Stimulated activated CD4-positive, alpha-beta T cell treated with anti-CD3 and anti-CD28 coated beads, Interleukin-2, amount 100 ng/mL, for 4 hours (primary cell): ENCODE data around the gene KCNMB2.
"Not testable (repeated sequence)": the region's sequence is repeated elsewhere in the genome, so short reads cannot be mapped to it uniquely, and the experiment has no call there.

Experiments
- DNase-seq: peaks from one replicate; pipeline ENCODE4 v3.0.0-alpha.2; 2020; ENCODE audit warnings: low read depth

KCNMB2 gene

DNA sequence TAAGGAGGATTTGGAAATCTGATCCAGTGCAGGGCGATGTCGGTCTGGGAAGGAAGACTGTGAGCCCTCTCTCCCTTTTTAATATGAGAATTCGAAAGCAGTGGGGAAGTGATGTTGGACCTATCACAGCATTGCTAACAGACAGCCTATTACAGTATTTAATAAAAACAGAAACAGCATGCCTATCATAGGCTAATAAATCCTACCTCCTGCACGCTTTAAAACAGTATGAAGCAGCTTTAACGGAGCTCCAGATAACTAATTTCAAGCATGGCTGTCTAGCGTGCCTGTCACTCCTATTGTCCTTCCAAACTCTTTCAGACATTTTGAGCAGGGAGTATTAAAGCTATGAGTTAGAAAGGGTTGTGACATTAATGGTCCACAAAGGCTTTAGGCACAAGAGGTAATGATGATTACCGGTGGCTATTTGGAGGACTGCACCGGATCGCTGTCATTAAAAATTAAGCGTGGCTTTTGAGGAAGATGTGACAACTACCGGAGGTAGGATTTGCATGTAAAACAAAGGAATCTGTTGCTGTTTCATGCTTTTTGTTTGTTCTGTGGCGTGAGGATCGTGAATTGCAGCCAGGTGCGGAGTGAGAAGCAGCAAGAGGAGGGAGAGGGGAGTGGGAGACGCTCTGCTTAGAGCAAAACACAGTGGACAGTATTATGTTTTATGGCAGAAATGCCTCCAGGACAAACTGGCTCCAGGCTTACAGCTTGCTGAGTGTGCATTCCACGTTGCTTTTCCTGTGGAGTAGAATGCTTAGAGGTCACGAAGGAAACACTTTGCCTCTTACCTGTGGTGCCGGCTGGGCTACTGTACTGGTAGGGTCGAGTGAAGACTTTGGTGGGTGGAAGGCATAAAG is at the start of gene KCNMB2:
Gene KCNMB2, plus strand, starts transcription at position 226 of the 869 bp plus-strand sequence.
- DNase-seq, result no peak

DNA sequence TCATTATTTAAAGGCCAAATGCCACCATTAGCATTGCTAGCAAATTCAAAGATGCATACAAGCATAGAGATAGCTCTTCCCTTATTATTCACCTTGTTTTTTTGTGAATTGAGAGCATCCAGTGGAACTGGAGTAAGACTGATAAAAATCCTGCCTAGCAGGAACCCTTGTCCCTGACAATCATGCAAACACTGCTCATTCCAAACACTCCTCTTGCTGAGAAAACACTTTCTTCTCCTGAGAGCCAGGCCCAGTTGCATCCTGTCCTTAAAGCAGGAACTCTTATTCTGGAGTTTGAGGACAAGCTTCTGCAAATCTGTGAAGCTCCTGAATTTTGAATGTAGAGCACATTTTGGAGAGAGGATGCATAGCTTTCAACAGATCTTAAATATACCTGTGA is 49.3 kb upstream of the KCNMB2 start:
- DNase-seq, result no peak

GRCh38 chr3:178487752-178488151 is 48.5 kb upstream of the KCNMB2 start:
- DNase-seq, result no peak

DNA sequence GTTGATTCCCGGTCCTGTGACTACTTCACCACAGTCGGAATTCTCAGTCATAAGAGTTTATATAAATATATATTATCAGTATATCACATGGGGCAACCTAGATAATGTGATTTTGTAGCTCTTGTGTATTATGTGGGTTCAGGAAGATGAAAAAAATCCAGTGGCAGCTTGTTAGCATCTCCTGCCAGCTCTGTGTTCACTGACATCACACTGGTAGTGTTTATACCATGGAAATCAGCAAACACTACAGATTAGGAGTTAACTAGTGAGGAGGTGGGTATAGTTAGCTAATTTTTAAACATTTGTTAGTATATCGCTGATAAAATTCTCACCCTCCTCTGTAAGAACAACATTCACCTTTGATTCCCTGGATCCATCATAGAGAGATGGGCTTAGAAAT is 44.5 kb upstream of the KCNMB2 start:
- DNase-seq, result no peak

DNA sequence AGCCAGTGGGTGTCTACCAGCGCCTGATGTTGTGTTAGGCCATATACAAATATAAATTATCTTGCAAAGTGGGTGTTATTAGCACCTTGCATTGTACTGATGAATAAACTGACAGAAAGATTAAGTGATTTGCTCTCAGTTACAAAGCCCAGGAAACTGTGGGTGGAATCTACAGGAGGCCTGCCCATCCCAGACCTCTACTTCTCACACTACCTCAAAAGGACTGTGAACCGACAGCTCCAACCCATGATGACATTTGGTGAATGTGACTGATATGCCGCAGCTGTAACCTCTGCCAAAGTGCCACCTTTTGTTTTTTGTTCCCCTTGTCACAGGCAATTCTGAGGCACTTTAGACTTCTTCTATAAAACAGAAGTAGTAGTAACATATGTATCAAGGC is 43.7 kb upstream of the KCNMB2 start:
- no peak for DNase-seq

DNA sequence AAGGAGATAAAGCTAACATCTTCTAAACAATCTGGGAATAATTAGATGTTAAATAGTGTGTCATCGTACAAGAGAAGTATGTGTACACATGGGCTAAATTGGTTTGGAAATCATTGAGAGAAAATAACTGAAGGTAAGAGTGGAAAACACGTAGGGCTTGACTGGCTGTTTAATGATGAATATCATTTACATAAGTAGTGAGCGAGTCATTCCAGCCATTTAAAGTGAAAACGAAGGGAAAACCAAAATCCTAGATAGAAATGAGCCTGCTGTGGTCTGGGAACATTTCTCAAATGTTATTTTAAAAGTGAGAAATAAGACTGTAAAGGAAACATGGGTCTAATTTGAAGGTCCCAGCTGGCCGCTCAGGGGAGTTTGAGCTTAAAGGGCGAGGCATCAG is 41.9 kb upstream of the KCNMB2 start:
- DNase-seq, result no peak

- no peak for DNase-seq
Observed at GRCh38 chr3:178496911-178497310, 39.3 kb upstream of the KCNMB2 start.

GRCh38 chr3:178498871-178499270 is 37.4 kb upstream of the KCNMB2 start:
- no peak for DNase-seq

GRCh38 chr3:178500631-178501030 is 35.6 kb upstream of the KCNMB2 start:
- no peak for DNase-seq

- no peak for DNase-seq
Observed at GRCh38 chr3:178504128-178504527, 32.1 kb upstream of the KCNMB2 start.

GRCh38 chr3:178505832-178506231 is 30.4 kb upstream of the KCNMB2 start:
- no peak for DNase-seq

DNA sequence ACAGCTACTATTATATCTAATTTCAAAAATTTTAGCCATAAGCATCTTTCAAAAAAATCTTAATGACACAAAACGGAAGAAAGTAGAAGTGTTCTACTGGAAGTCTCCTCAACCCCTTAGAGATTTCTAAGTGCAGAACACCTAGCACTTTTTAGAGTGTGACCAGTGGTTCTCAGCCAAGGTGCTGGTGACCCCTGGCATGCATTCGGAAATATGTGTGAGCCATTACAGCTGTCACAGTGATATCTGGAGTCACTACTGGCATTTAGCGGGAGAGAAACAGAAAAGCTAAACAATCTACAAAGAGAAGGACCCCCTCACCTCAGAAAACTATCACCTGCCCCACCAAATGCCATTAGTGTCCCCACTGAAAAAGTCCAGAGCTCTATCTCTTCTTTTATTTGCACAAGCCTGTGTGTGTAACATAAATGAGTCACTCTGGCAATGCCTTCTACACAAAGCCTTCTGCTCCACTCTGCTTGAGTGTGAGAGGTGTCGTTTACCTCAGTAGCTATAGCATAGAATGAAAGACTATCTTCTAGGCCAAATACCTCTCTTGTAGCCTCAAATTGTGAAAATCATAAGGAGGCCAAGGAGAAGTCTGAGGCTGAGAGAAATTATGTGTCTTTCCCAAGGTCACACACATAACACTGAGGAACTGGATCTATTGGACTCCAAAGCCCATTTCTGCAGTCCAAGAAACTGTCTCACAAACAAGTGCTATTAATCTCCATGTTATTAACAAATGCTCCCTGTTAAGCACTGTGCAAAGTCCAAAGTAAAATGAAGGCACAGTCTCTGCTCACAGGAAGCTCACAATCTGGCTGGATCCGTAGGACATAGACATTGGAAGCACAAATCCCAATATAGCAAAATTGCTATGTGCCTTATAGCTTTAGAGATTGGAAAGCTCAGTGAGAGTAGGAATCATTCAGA is 28.5 kb upstream of the KCNMB2 start:
- DNase-seq, result no peak

DNA sequence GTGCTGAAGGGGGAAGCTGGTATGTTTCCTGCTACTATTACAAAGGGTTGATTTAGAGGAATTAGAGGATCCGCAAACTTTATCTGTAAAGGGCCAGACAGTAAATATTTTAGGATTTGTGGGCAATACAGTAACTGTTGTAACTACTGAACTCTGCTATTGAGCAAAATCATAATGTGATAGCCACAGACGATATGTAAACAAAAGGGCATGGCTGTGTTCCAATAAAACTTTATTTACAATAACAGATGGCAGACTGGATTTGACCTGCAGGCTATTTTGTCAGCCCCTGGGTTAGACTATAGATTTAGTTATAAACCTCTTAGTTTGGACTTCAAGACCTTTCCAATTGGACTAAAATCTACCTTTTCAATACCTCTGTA is 27.8 kb upstream of the KCNMB2 start:
- no peak for DNase-seq

- no peak for DNase-seq
Observed at GRCh38 chr3:178510496-178510895, 25.7 kb upstream of the KCNMB2 start.

GRCh38 chr3:178512647-178513046 is 23.6 kb upstream of the KCNMB2 start:
- DNase-seq, result no peak

DNA sequence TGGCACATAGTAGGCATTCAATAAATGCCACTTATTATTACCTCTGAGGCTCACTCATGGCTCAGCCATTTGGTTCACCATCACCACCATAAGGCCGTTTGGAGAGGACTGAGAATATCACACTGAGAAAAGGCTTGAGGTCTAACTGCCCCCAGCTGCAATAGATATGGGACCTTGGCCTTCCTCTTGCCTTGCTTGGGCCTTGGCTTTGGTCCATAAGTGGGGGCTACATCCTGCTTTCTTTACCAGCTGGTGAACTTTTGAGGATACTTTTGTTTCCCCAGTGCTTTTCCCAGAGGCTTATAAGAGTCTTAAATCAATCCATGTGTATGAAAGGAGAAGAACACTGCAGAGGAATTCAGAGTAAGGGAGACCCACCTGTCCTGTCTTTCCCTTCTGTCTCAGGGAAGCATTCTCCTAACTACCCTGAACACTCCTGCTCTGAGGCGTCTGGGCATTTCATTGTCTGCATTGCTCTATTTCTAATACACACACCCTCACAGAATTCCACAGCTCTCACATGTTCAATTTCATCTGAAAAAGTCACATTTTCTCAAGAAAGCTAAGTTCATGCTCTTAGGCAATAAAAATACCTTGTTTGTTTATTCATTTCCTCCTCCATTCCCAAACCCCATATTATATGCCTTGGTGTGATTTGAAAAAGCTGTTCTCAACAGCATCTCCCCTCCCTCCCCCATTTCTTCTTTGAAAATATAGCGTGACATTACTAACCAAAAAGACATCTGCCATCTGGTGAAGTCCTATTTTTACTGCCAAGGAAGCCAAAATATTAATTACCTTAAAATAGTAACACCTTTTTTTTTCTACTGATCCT is 22.5 kb upstream of the KCNMB2 start:
- DNase-seq, result no peak

GRCh38 chr3:178514401-178514800 is 21.8 kb upstream of the KCNMB2 start:
- no peak for DNase-seq

- DNase-seq, result not testable (repeated sequence)
Observed at GRCh38 chr3:178515076-178515744, 21.0 kb upstream of the KCNMB2 start.

DNA sequence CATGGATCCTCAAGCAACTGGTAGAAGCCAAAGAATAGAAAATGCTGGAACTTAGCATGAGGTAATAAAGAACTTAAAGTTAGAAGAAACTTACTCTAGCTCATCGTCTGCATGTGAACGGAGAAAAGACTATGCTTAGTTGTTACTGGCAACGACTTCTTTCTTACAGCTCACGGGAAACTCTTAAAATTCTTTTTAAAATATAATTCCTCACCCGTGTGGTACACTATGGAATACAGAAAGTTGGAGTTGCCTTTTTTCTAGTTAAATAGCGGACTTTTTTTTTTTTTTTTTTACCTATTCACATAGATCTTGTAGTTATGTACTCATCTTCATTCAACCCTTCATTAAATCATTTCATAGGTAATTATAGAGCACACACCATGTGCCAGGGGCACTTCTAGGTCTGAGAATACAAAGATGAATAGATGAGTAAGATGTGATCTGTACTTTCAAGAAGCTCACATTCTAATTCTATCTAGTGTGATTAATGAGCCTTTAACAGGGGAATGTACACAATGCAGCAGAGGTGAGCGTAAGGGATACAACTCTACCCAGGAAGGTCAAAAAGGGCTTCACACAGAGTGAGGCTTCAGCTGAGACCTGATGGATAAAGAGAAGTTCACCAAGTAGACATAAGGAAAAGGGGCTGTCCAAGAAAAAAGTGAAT is 18.4 kb upstream of the KCNMB2 start:
- DNase-seq, result no peak

DNA sequence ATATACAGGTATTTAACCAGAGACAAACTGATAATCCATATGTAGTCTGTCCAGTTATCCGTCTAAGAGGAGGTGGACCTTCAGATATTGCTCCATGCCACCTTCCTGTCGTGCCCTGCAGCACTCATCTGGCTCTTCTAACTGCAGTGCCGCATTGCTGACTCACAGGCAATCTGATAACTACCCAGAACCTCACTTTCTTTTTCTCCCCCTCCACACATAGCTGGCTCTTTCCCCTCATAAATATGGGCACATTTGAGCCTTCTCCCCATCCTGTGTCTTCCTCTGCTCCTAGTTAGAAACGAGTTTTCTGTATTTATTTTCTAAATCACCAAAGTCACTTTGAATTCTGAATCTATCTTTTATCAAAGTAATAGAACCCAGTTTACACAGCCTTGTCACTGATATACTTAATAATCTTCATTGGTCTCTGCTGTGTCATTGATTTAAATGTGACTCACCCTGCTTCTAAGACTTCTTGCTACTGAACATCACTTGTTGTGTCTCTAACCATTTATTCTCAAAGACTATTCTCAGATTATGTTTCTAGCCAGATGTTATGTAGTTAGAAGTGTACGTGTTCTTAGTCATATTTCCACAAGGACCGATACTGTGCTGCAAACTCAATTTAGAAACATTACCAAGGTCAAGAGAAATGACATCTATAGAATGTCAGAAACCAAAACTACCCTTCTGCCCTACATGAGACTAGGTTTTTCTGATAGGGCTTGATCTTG is 17.4 kb upstream of the KCNMB2 start:
- DNase-seq, result no peak
